Spleen (tissue), 7 donors: ENCODE results near the gene UTP25.

Experiments
- CTCF ChIP-seq, 11 experiments: fragments of 200-600 bp in 7 of 11; fragments of 450-650 bp in 4 of 11; sonication (generic) in 4 of 11; IDR thresholded peaks in 8 of 11; conservative IDR thresholded peaks in 3 of 11; 1 replicate in 7 of 11; 2 replicates in 4 of 11; pipeline versions ENCODE4 v1.4.0 to v1.8.0; 2016 to 2021; ENCODE audit warnings: antibody characterized with exemption in 11 of 11, inconsistent platforms in 4 of 11, mild to moderate bottlenecking in 1 of 11
- POLR2AphosphoS5 ChIP-seq, 3 donors: sonication (generic); formaldehyde crosslinking; IDR thresholded peaks; one replicate each; pipeline ENCODE4 v1.5.1; 2017; ENCODE audit warnings: antibody characterized with exemption in 3 of 3
- donor health status: DM: no; HTN: no; CAD: no; lungs with moderate emphysema.
- donor health status: DM: no; HTN: no; CAD: no.
- donor health status: DM: no; HTN: no; CAD: no.

GRCh38 chr1:209879539-209879938 is 51.8 kb downstream of the UTP25 start:
- TF ChIP-seq CTCF (IDR thresholded peaks at IDR 0.05 in 8 of 11, conservative IDR thresholded peaks at IDR 0.05 in 3 of 11) (no peak), POLR2AphosphoS5 (IDR thresholded peaks at IDR 0.05) (no peak)
